NCI-H774 (cell line): ENCODE measurements around the gene AP1AR.

Source experiments
- DNase-seq: peaks from one replicate; lab custom pipeline; 2025; lab: John Stamatoyannopoulos, UW

Gene AP1AR

GRCh38 chr4:112312610-112313239 lies 81.1 kb downstream of the AP1AR start:
- DNase-seq: no peak

- DNase-seq: no peak
Observed at GRCh38 chr4:112315446-112315845, 83.9 kb downstream of the AP1AR start.

- DNase-seq: no peak
Observed at GRCh38 chr4:112316360-112316759, 84.8 kb downstream of the AP1AR start.

GRCh38 chr4:112318239-112319142 lies 86.9 kb downstream of the AP1AR start:
- DNase-seq: no peak
